GM23338 (cell line): ENCODE results near the gene IFITM10. TPM values are rescaled to one million over a fixed set of nuclear protein-coding genes. Genes with fewer than 3 reads are reported as not detected.

Experiments used
- ATAC-seq: fragments of 200-7000 bp; cut with Tn5 transposase; 3 replicates; pipeline ENCODE4 v1.9.1; 2020
- DNase-seq: peaks from one replicate; pipeline ENCODE4 v3.0.0-alpha.2; 2015; ENCODE audit warnings: low spot score
- H2AFZ ChIP-seq: fragments of 200-600 bp; sonication (generic); 2 replicates; pipeline ENCODE4 v1.8.0; 2016; ENCODE audit warnings: antibody characterized with exemption, mild to moderate bottlenecking, moderate library complexity
- H3F3A ChIP-seq: fragments of 200-600 bp; sonication (generic); replicated peaks from 2 replicates; pipeline ENCODE4 v1.8.0; 2017; ENCODE audit warnings: antibody characterized with exemption, mixed run types, low read depth
- H3K27ac ChIP-seq: fragments of 200-600 bp; sonication (generic); 2 replicates; pipeline ENCODE4 v1.6.1; 2016; ENCODE audit warnings: low read depth
- H3K27me3 ChIP-seq: fragments of 200-600 bp; sonication (generic); 2 replicates; pipeline ENCODE4 v1.8.0; 2016; ENCODE audit warnings: mild to moderate bottlenecking, mixed run types, moderate library complexity; ENCODE audit not compliant: insufficient read depth
- H3K36me3 ChIP-seq: fragments of 200-600 bp; sonication (generic); 2 replicates; pipeline ENCODE4 v1.8.0; 2016; ENCODE audit warnings: mild to moderate bottlenecking; ENCODE audit not compliant: insufficient read depth
- H3K4me1 ChIP-seq: fragments of 200-600 bp; sonication (generic); 2 replicates; pipeline ENCODE4 v1.8.0; 2016; ENCODE audit warnings: mild to moderate bottlenecking, moderate library complexity; ENCODE audit not compliant: insufficient read depth
- H3K4me2 ChIP-seq: fragments of 200-600 bp; sonication (generic); 2 replicates; pipeline ENCODE4 v1.7.1; 2017; ENCODE audit warnings: mixed run types
- H3K4me3 ChIP-seq: fragments of 200-600 bp; sonication (generic); 2 replicates; pipeline ENCODE4 v1.6.1; 2016; ENCODE audit warnings: mixed run types
- H3K79me2 ChIP-seq: fragments of 200-600 bp; sonication (generic); replicated peaks from 2 replicates; pipeline ENCODE4 v1.8.0; 2017; ENCODE audit warnings: mild to moderate bottlenecking; ENCODE audit not compliant: insufficient read depth
- H3K9me2 ChIP-seq: fragments of 200-600 bp; sonication (generic); 2 replicates; pipeline ENCODE4 v1.8.0; 2017; ENCODE audit not compliant: insufficient read depth
- H4K20me1 ChIP-seq: fragments of 200-600 bp; sonication (generic); replicated peaks from 2 replicates; pipeline ENCODE4 v1.8.0; 2017; ENCODE audit warnings: mild to moderate bottlenecking; ENCODE audit not compliant: insufficient read depth
- H3K27ac Mint-ChIP-seq: 2 replicates; pipeline ENCODE4 v1.8.0; 2020; ENCODE audit warnings: inconsistent platforms, mild to moderate bottlenecking, moderate library complexity, mixed read lengths
- H3K27me3 Mint-ChIP-seq: 3 replicates; pipeline ENCODE4 v1.8.0; 2022; ENCODE audit warnings: low read depth, mild to moderate bottlenecking, moderate library complexity, mixed read lengths, inconsistent platforms; ENCODE audit not compliant: insufficient read depth, poor library complexity
- H3K36me3 Mint-ChIP-seq: 3 replicates; pipeline ENCODE4 v1.8.0; 2021; ENCODE audit warnings: low read depth, mild to moderate bottlenecking, inconsistent platforms, moderate library complexity, mixed read lengths
- H3K4me1 Mint-ChIP-seq: 3 replicates; pipeline ENCODE4 v1.8.0; 2020; ENCODE audit warnings: mild to moderate bottlenecking, inconsistent platforms, mixed read lengths
- H3K4me3 Mint-ChIP-seq: 3 replicates; pipeline ENCODE4 v1.8.0; 2021; ENCODE audit warnings: moderate library complexity, mild to moderate bottlenecking, inconsistent platforms, mixed read lengths
- H3K9me3 Mint-ChIP-seq: 3 replicates; pipeline ENCODE4 v1.8.0; 2020; ENCODE audit warnings: moderate library complexity, mild to moderate bottlenecking, inconsistent platforms, mixed read lengths
- CREB1 ChIP-seq: fragments of 250-450 bp; sonication (Bioruptor Pico); IDR thresholded peaks from 2 replicates; pipeline ENCODE4 v1.5.0; 2020; ENCODE audit warnings: low read depth, mild to moderate bottlenecking, moderate library complexity
- CTCF ChIP-seq, 2 experiments: fragments of 200-600 bp in 1 of 2; sonication (generic) in 1 of 2; conservative IDR thresholded peaks; 2 replicates each; pipeline versions ENCODE4 v1.5.1 to v1.6.1; 2016 to 2017; ENCODE audit warnings: antibody characterized with exemption in 2 of 2, low read depth in 2 of 2, mild to moderate bottlenecking in 2 of 2, moderate library complexity in 1 of 2
- ETS1 ChIP-seq: IDR thresholded peaks from 2 replicates; pipeline ENCODE4 v1.6.1; 2016; ENCODE audit warnings: antibody characterized with exemption
- EZH2 ChIP-seq: fragments of 200-600 bp; sonication (generic); IDR thresholded peaks from one replicate; pipeline ENCODE4 v1.8.0; 2017; ENCODE audit warnings: antibody characterized with exemption, mild to moderate bottlenecking, low read depth; ENCODE audit not compliant: unreplicated experiment
- EZH2phosphoT487 ChIP-seq: fragments of 200-600 bp; sonication (generic); IDR thresholded peaks from one replicate; pipeline ENCODE4 v1.8.1; 2018; ENCODE audit warnings: antibody characterized with exemption; ENCODE audit not compliant: unreplicated experiment
- NANOG ChIP-seq: IDR thresholded peaks from 2 replicates; pipeline ENCODE4 v1.6.1; 2016; ENCODE audit warnings: antibody characterized with exemption, borderline replicate concordance
- POLR2AphosphoS5 ChIP-seq: IDR thresholded peaks from 2 replicates; pipeline ENCODE4 v1.6.1; 2016; ENCODE audit warnings: antibody characterized with exemption, low read depth
- REST ChIP-seq: IDR thresholded peaks from one replicate; pipeline ENCODE4 v1.6.1; 2018; ENCODE audit warnings: antibody characterized with exemption; ENCODE audit not compliant: unreplicated experiment
- ZNF114 ChIP-seq: fragments of 250-450 bp; sonication (Bioruptor Pico); IDR thresholded peaks from 2 replicates; pipeline ENCODE4 v1.5.0; 2020; ENCODE audit warnings: mild to moderate bottlenecking, moderate library complexity
- polyA plus RNA-seq: library from polyadenylated mRNA; unstranded; fragments of >200 nt; fragmentation: Nextera tagmentation; extraction: Ambion mirVana; gene quantifications from 2 replicates; pipeline ENCODE4 v1.2.1, GENCODE V29; 2016
- total RNA-seq: library from RNA; depleted of rRNA; stranded (reverse); fragments of >200 nt; shearing (Covaris generic); gene quantifications from 2 replicates; pipeline ENCODE4 v1.2.3, GENCODE V29; 2014

IFITM10 gene
- total and polyA plus RNA-seq, 2 experiments from 2014 or later = 0.06 TPM; not detected in 1

GRCh38 chr11:1729692-1730011 lies 20.7 kb downstream of the IFITM10 start (continued):
- TF ChIP-seq ETS1 (no peak), REST (no peak), POLR2AphosphoS5 (no peak), ZNF114 (CRISPR knock-in tag) (no peak), EZH2 (no peak), EZH2phosphoT487 (no peak)

- H3K27ac Mint-ChIP-seq = no peak overlapping the region
- H3K36me3 Mint-ChIP-seq = no peaks in the 10 kb centered on the region
- H3K27ac ChIP-seq = no peak overlapping the region
- H3K4me3 Mint-ChIP-seq = no peak overlapping the region
- no peaks in the 10 kb centered on the region for H3K36me3 ChIP-seq
- no peaks in the 10 kb centered on the region for H3K79me2 ChIP-seq
- H3K27me3 ChIP-seq = no peaks in the 10 kb centered on the region
- no peaks in the 10 kb centered on the region for H3K4me1 Mint-ChIP-seq
- H3K4me3 ChIP-seq = no peak overlapping the region
- no peak overlapping the region for H2AFZ ChIP-seq
- no peaks in the 10 kb centered on the region for H3K4me1 ChIP-seq
- peaks cover 8% of the 10 kb centered on the region; the same call in 1 of the 2 replicates for H3F3A ChIP-seq
- no peak overlapping the region for H3K4me2 ChIP-seq
- ATAC-seq (no peak), DNase-seq (no peak)
- H3K27me3 Mint-ChIP-seq = peaks cover 17% of the 10 kb centered on the region
- peaks cover 6% of the 10 kb centered on the region; the same call in 1 of the 3 replicates for H3K9me3 Mint-ChIP-seq
- H4K20me1 ChIP-seq = no peaks in the 10 kb centered on the region
- H3K9me2 ChIP-seq = no peaks in the 10 kb centered on the region
- TF ChIP-seq NANOG = no peak
- no peak for TF ChIP-seq EZH2phosphoT487
- no peak for TF ChIP-seq CTCF (conservative IDR thresholded peaks at IDR 0.05; ENCODE audit: low read depth in 2 of 2)
- TF ChIP-seq CREB1 = no peak
These were observed 21.3 kb downstream of the IFITM10 start for GRCh38 chr11:1728931-1729691.
